Measurements from ENCODE around the gene ZNF670.

The ZNF670 gene

GRCh38 chr1:247115545-247115944 is 36.9 kb upstream of the ZNF670 start:
- in situ Hi-C loops (cut with HindIII; ENCODE audit: low sequenced_read_pairs), result no loop called here
- no peak for DNase-seq (ENCODE audit: low read depth)
- TF ChIP-seq CTCF (IDR thresholded peaks at IDR 0.05; ENCODE audit: low read depth, low read length, missing control alignments), result no peak

DNA sequence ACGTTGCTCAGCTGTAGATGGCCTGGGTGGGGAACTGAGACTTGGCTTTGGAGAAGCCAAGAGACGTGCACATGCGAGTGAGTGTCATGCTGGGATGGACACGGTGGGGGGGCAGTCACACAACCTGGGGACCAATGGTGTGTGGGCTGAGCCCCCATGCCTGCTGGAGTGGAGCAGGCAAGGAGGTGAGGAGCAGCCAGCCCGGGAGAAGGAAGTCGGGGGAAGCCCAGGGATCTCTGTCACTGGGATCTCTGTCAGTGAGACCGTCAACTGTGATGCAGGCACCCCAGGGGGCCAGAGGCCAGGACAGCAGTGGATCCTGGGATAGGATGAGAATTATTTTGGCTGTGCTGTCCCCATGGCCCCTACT is 36.5 kb upstream of the ZNF670 start:
- no peak for TF ChIP-seq CTCF (IDR thresholded peaks at IDR 0.05; ENCODE audit: low read depth, low read length, missing control alignments)
- in situ Hi-C loops (cut with HindIII; ENCODE audit: low sequenced_read_pairs), result no loop called here
- H3K4me3 ChIP-seq (ENCODE audit: low read depth, low read length), result no peak overlapping the region
- no peak for DNase-seq (ENCODE audit: low read depth)

More at GRCh38 chr1:247115545-247115944, 36.9 kb upstream of the ZNF670 start:
- H3K4me3 ChIP-seq (ENCODE audit: low read depth, low read length), result no peak overlapping the region

DNA sequence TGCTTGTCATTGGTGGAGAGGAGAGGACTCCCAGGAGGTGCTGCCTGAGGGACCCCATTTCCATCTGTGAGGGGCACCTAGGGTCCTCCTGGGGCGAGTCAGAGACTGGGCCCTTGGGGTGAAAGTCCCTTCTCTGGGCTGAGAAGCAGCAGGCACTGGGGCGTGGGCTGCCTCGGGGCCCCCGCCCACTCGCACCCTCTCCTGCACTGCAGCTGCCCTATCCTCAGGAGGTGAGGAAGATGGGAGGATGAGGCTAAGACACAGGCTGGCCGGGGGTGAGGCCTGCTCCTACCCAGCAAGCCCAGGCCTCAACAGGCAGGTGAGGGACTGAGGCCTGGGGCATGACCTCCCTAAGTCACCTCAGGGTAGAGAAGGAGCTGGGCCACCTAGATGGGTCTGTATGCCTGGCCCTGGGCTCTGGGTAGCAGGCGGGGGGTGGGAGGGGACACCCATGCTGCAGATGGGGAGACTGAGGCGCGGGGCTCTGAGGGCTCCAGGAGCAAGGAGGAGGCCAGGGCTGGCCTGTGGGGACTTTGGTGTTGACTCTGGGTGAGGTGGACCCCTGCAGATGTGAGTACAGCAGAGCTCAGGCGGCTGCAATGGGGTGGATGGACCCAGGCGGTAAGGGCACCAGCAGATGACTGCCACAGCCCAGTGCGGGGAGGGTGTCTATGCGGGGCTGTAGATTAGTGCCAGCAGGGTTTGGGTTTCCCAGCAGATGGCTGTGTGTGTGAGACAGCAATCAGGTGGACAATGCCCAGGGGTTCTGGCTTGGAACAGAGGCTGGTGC is 35.9 kb upstream of the ZNF670 start:
- no peak for DNase-seq (ENCODE audit: low read depth)
- TF ChIP-seq CTCF (IDR thresholded peaks at IDR 0.05; ENCODE audit: low read depth, low read length, missing control alignments), result no peak
- in situ Hi-C loops (cut with HindIII; ENCODE audit: low sequenced_read_pairs), result no loop called here
- no peak overlapping the region for H3K4me3 ChIP-seq (ENCODE audit: low read depth, low read length)

- in situ Hi-C loops (cut with HindIII; ENCODE audit: low sequenced_read_pairs), result no loop called here
- no peak for DNase-seq (ENCODE audit: low read depth)
- H3K4me3 ChIP-seq (ENCODE audit: low read depth, low read length), result no peak overlapping the region
- TF ChIP-seq CTCF (IDR thresholded peaks at IDR 0.05; ENCODE audit: low read depth, low read length, missing control alignments), result no peak
Observed at GRCh38 chr1:247113733-247114271, 35.2 kb upstream of the ZNF670 start.

- H3K4me3 ChIP-seq (ENCODE audit: low read depth, low read length), result no peak overlapping the region
- peak; percentile 8 for DNase-seq (ENCODE audit: low read depth)
- no peak for TF ChIP-seq CTCF (IDR thresholded peaks at IDR 0.05; ENCODE audit: low read depth, low read length, missing control alignments)
- in situ Hi-C loops (cut with HindIII; ENCODE audit: low sequenced_read_pairs), result no loop called here
Observed at GRCh38 chr1:247113094-247113497, 34.5 kb upstream of the ZNF670 start.

GRCh38 chr1:247112479-247112781 is 33.8 kb upstream of the ZNF670 start:
- DNase-seq (ENCODE audit: low read depth), result no peak
- in situ Hi-C loops (cut with HindIII; ENCODE audit: low sequenced_read_pairs), result no loop called here
- no peak for TF ChIP-seq CTCF (IDR thresholded peaks at IDR 0.05; ENCODE audit: low read depth, low read length, missing control alignments)
- peak overlapping the region; percentile 50 for H3K4me3 ChIP-seq (ENCODE audit: low read depth, low read length)
